Activated B cell treated with CpG ODN at 0.5 μM for 24 hours (primary cell): ENCODE data around the gene EP400. TPM values are rescaled to one million over a fixed set of nuclear protein-coding genes. Genes with fewer than 3 reads are reported as not detected.

ENCODE experiments used
- ATAC-seq: fragments of 200-7000 bp; cut with Tn5 transposase; one replicate; pipeline ENCODE4 v1.10.0; 2021; ENCODE audit warnings: low read depth, mild to moderate bottlenecking, moderate library complexity
- CTCF ChIA-PET: fragments of 350-600 bp; sonication (Branson Sonifier 250); formaldehyde crosslinking; loops from one replicate; lab custom pipeline; 2021; ENCODE audit warnings: antibody characterized with exemption; lab: Charles Lee
- POLR2A ChIA-PET: fragments of 350-600 bp; sonication (Branson Sonifier 250); formaldehyde crosslinking; loops from one replicate; lab custom pipeline; 2021; ENCODE audit warnings: antibody characterized with exemption; lab: Charles Lee
- DNase-seq: peaks from one replicate; pipeline ENCODE4 v3.0.0; 2022
- H3K27ac Mint-ChIP-seq: one replicate; pipeline ENCODE4 v1.8.0; 2020; ENCODE audit warnings: mixed read lengths
- H3K27me3 Mint-ChIP-seq: one replicate; pipeline ENCODE4 v1.8.0; 2021; ENCODE audit warnings: mixed read lengths
- H3K36me3 Mint-ChIP-seq: one replicate; pipeline ENCODE4 v1.8.0; 2021; ENCODE audit warnings: low read depth, mixed read lengths
- H3K4me1 Mint-ChIP-seq: one replicate; pipeline ENCODE4 v1.8.0; 2021; ENCODE audit warnings: mixed read lengths
- H3K4me3 Mint-ChIP-seq: one replicate; pipeline ENCODE4 v1.8.0; 2020; ENCODE audit warnings: mild to moderate bottlenecking, mixed read lengths
- H3K9me3 Mint-ChIP-seq: one replicate; pipeline ENCODE4 v1.8.0; 2020; ENCODE audit warnings: mixed read lengths
- intact Hi-C: fragments of 100-400 bp; cut with micrococcal nuclease; formaldehyde crosslinking; loops from one replicate; pipeline ENCODE4 v1.15.1; 2024
- total RNA-seq: library from RNA; stranded (reverse); gene quantifications from 2 replicates; pipeline ENCODE4 v1.2.3, GENCODE V29; 2022
- TF ChIP-seq, protein P1 (sequence below): fragments of 200-600 bp; IDR thresholded peaks from one replicate; pipeline ENCODE4 v1.8.0; 2022; ENCODE audit warnings: antibody characterized with exemption, mild to moderate bottlenecking

Gene EP400
- total RNA-seq, 1 donor from 2014 or later = 65.6 TPM

DNA sequence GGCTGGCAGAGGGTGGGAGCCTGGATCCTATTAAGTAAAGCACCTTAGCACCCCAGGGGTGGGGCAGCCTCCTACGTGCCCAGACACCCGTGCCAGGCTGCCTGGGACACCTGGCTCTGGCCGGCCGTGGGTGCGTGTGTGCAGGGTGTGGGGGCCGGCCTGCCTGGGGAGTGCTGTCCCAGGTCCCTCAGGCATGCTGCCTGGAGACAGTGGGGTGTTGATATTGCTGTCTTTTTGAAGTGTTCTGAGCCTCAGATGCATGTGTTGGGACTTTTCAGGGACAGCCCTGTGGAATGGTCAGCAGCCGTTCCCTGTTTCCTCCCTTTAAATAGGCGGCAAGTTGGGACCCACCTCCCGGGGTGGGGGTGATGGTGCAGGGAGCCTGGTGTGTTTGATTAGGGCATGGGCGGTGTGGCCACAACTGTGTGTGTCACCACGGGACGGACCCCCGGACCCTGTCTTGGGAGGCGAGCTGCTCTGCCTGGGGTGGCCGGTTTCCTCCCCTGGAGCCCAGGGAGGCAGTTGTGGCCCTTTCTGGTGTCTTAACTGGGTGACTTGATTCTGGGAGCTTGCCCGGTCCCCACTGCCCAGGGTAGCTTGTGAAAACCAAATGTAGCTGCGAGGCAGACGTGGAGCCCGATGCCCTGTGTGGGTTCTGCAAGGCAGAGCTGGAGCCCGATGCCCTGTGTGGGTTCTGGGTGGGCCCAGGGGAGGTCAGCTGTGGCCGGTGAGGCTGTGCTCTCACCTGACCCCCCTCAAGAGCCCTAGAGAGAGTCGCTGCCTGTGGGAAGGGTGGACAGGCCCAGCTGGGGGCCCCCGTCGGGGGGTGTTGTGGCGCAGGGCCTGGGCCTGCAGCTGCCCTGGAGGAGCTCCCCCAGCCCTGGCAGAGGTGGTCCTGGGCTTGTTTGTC lies 47.2 kb upstream of the EP400 start:
- ChIA-PET CTCF (no interaction called here), POLR2A (no interaction called here)
- Mint-ChIP-seq H3K27ac (no peak overlapping the region), H3K27me3 (no peaks in the 10 kb centered on the region), H3K4me1 (peaks cover 4% of the 10 kb centered on the region), H3K36me3 (peaks cover 1% of the 10 kb centered on the region), H3K4me3 (no peak overlapping the region), H3K9me3 (no peaks in the 10 kb centered on the region)
- intact Hi-C loops = no loop called here
- no peak for DNase-seq
- TF ChIP-seq, protein P1, sequence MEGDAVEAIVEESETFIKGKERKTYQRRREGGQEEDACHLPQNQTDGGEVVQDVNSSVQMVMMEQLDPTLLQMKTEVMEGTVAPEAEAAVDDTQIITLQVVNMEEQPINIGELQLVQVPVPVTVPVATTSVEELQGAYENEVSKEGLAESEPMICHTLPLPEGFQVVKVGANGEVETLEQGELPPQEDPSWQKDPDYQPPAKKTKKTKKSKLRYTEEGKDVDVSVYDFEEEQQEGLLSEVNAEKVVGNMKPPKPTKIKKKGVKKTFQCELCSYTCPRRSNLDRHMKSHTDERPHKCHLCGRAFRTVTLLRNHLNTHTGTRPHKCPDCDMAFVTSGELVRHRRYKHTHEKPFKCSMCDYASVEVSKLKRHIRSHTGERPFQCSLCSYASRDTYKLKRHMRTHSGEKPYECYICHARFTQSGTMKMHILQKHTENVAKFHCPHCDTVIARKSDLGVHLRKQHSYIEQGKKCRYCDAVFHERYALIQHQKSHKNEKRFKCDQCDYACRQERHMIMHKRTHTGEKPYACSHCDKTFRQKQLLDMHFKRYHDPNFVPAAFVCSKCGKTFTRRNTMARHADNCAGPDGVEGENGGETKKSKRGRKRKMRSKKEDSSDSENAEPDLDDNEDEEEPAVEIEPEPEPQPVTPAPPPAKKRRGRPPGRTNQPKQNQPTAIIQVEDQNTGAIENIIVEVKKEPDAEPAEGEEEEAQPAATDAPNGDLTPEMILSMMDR = no peak
- no peak for ATAC-seq

DNA sequence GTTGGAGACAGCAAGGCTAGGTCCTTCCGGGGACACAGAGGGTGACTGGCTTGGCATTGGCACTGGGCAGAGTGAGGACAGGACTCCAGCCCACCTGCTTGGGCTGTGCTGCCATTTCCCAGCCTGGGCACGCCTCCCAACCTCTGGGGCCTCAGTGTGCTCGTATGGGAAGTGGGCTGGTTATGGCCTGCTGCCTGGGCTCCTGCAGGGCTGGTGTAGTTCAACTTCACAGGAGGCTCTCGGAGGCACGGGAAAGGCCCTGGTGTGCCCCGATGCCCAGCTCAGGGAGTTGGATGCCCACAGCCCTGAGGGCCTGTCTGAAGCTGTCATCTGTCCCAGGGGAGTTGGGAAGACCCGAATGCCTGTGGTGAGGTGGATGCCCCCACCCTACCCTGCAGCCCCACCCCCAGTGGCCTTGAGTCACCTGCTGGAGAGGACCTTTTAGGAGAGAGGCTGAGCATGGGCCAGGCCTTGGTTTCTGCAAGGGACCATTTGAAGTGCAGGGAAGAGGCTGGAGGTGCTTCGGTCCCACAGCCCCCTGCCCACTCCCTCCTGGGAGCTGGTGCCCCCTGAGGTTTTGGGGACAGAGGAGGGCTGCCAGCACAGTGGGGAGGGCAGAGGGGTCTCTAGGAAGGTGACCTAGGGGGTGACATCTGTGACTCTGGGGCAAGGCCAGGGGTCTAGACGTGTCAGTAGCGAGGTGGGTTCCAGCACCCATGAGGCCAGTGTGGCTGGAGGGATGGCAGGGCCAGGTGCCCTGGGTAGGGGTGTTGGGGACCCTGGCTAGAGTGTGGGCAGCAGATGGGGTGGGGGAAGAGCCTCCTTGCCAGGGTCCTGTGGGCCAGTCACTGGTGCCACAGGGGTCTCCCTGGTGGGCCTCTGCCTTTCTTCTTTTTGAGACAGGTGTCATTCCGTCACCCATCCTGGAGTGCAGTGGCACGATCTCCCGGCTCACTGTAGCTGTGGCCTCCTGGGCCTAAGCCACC lies 46.2 kb upstream of the EP400 start:
- Mint-ChIP-seq H3K27ac (no peak overlapping the region), H3K4me1 (no peaks in the 10 kb centered on the region), H3K36me3 (peaks cover 2% of the 10 kb centered on the region), H3K27me3 (no peaks in the 10 kb centered on the region), H3K4me3 (no peak overlapping the region), H3K9me3 (no peaks in the 10 kb centered on the region)
- no peak for DNase-seq
- TF ChIP-seq, protein P1 = no peak
- CTCF ChIA-PET = no interaction called here
- no peak for ATAC-seq
- POLR2A ChIA-PET = no interaction called here
- intact Hi-C loops = no loop called here

DNA sequence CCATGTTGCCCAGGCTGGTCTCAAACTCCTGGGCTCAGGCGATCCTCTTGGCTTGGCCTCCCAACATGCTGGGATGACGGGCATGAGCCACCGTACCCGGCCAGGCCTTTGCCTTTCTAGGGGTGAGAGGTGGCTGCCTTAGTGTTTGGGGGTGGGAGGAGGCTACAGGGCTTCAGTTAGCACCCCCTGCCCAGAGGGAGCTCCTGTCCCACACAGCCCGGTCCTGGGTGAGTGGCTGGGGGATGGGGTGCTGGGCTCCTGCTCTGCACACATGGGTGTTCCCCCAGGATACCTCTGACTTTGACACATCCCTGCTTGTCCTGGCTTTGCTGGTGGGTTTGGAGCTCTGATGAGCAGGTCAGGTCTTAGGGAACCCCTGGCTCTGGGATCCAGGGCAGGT lies 45.4 kb upstream of the EP400 start:
- peaks cover 5% of the 10 kb centered on the region for H3K36me3 Mint-ChIP-seq
- no peak overlapping the region for H3K27ac Mint-ChIP-seq
- no peaks in the 10 kb centered on the region for H3K9me3 Mint-ChIP-seq
- ATAC-seq (no peak), DNase-seq (no peak)
- ChIA-PET CTCF (no interaction called here), POLR2A (no interaction called here)
- no peaks in the 10 kb centered on the region for H3K27me3 Mint-ChIP-seq
- intact Hi-C loops = no loop called here
- H3K4me1 Mint-ChIP-seq = no peaks in the 10 kb centered on the region
- no peak overlapping the region for H3K4me3 Mint-ChIP-seq
- TF ChIP-seq, protein P1 = no peak

DNA sequence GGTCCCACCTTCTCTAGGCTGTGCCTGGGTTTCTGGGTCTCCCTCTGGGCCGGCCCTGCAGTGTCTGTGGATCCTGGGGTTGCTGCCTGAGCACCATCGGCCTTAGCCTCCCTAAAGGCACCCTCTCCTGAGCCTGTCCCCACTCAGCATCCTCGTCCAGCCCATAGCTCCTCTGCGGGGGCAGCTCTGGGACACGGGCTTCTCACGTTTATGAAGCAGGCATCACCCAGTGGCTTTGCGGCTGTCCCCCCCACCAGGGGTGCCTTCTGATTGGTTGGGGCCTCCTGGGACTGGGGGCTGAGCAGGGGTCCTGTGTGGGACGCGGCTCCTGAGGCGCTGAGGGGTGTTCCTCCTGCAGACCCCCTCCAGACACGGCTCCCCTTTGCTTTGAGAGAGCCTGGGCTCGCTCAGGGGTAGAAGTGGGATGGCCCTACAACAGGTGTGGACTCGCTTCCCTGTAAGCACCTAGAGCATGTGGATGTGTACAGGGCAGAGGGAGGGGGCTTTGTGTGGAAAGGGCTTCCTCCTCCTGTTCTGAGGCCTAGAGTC lies 44.6 kb upstream of the EP400 start:
- ChIA-PET CTCF (no interaction called here), POLR2A (no interaction called here)
- intact Hi-C loops = no loop called here
- DNase-seq (no peak), ATAC-seq (no peak)
- Mint-ChIP-seq H3K36me3 (peaks cover 8% of the 10 kb centered on the region), H3K4me1 (no peaks in the 10 kb centered on the region), H3K4me3 (no peak overlapping the region), H3K27ac (no peak overlapping the region), H3K27me3 (no peaks in the 10 kb centered on the region), H3K9me3 (no peaks in the 10 kb centered on the region)
- TF ChIP-seq, protein P1 = no peak
